Measurements from ENCODE around the gene C2orf72. TPM values are rescaled to one million over a fixed set of nuclear protein-coding genes. Genes with fewer than 3 reads are reported as not detected.
"Not testable (repeated sequence)": the region's sequence is repeated elsewhere in the genome, so short reads cannot be mapped to it uniquely, and the experiment has no call there.

The C2orf72 gene
- total RNA-seq, 1 donor from 2014 or later, result 0.84 TPM

GRCh38 chr2:231003186-231003585 is 34.1 kb upstream of the C2orf72 start:
- Histone ChIP-seq H3K4me3 (ENCODE audit: insufficient read depth, low read depth, low read length) (no peak overlapping the region), H3K36me3 (ENCODE audit: insufficient read depth, low read length) (no peaks in the 10 kb centered on the region), H3K4me2 (ENCODE audit: low read length) (no peak overlapping the region), H4K20me1 (ENCODE audit: insufficient read depth, low read length) (no peaks in the 10 kb centered on the region), H3K27me3 (ENCODE audit: insufficient read depth, low read length) (peaks cover 13% of the 10 kb centered on the region), H3K9me3 (ENCODE audit: insufficient read depth, low read depth, low read length) (peaks cover 2% of the 10 kb centered on the region), H3K27ac (ENCODE audit: low read depth, low read length) (no peak overlapping the region), H3K4me1 (ENCODE audit: insufficient read depth, low read length) (no peaks in the 10 kb centered on the region), H3K9ac (ENCODE audit: low read length) (no peak overlapping the region), H3K79me2 (ENCODE audit: insufficient read depth, low read length) (no peaks in the 10 kb centered on the region), H2AFZ (ENCODE audit: low read depth, low read length) (no peak overlapping the region)
- H3K27ac Mint-ChIP-seq (ENCODE audit: unreplicated experiment), result no peak overlapping the region
- H3K9me3 Mint-ChIP-seq (ENCODE audit: unreplicated experiment), result peaks cover 23% of the 10 kb centered on the region
- TF ChIP-seq EZH2 (IDR thresholded peaks at IDR 0.05; ENCODE audit: insufficient read depth, low read length), result no peak
- TF ChIP-seq CTCF (IDR thresholded peaks at IDR 0.05; ENCODE audit: insufficient read depth, low read depth, low read length), result no peak
- no peak for FAIRE-seq
- H3K4me1 Mint-ChIP-seq (ENCODE audit: low read depth, unreplicated experiment), result peaks cover 5% of the 10 kb centered on the region
- H3K4me3 Mint-ChIP-seq (ENCODE audit: unreplicated experiment), result no peak overlapping the region
- H3K27me3 Mint-ChIP-seq (ENCODE audit: low read depth, unreplicated experiment), result peaks cover 50% of the 10 kb centered on the region
- no peak for DNase-seq (ENCODE audit: low read depth)
- no peaks in the 10 kb centered on the region for H3K36me3 Mint-ChIP-seq (ENCODE audit: low read depth, unreplicated experiment)

- not testable (repeated sequence) for H4K20me1 ChIP-seq (ENCODE audit: insufficient read depth, low read length); DNase-seq (ENCODE audit: low read depth); H3K4me2 ChIP-seq (ENCODE audit: low read length); H3K36me3 ChIP-seq (ENCODE audit: insufficient read depth, low read length); H3K79me2 ChIP-seq (ENCODE audit: insufficient read depth, low read length); H2AFZ ChIP-seq (ENCODE audit: low read depth, low read length); H3K9ac ChIP-seq (ENCODE audit: low read length); H3K9me3 ChIP-seq (ENCODE audit: insufficient read depth, low read depth, low read length); H3K4me3 ChIP-seq (ENCODE audit: insufficient read depth, low read depth, low read length); FAIRE-seq; H3K27ac Mint-ChIP-seq (ENCODE audit: unreplicated experiment); H3K4me3 Mint-ChIP-seq (ENCODE audit: unreplicated experiment); H3K36me3 Mint-ChIP-seq (ENCODE audit: low read depth, unreplicated experiment); H3K27ac ChIP-seq (ENCODE audit: low read depth, low read length); H3K4me1 ChIP-seq (ENCODE audit: insufficient read depth, low read length)
- peaks cover 17% of the 10 kb centered on the region for H3K9me3 Mint-ChIP-seq (ENCODE audit: unreplicated experiment)
- H3K4me1 Mint-ChIP-seq (ENCODE audit: low read depth, unreplicated experiment), result peaks cover 10% of the 10 kb centered on the region
- H3K27me3 Mint-ChIP-seq (ENCODE audit: low read depth, unreplicated experiment), result peaks cover 51% of the 10 kb centered on the region
- peaks cover 21% of the 10 kb centered on the region for H3K27me3 ChIP-seq (ENCODE audit: insufficient read depth, low read length)
Observed at GRCh38 chr2:231004930-231005329, 32.4 kb upstream of the C2orf72 start.

DNA sequence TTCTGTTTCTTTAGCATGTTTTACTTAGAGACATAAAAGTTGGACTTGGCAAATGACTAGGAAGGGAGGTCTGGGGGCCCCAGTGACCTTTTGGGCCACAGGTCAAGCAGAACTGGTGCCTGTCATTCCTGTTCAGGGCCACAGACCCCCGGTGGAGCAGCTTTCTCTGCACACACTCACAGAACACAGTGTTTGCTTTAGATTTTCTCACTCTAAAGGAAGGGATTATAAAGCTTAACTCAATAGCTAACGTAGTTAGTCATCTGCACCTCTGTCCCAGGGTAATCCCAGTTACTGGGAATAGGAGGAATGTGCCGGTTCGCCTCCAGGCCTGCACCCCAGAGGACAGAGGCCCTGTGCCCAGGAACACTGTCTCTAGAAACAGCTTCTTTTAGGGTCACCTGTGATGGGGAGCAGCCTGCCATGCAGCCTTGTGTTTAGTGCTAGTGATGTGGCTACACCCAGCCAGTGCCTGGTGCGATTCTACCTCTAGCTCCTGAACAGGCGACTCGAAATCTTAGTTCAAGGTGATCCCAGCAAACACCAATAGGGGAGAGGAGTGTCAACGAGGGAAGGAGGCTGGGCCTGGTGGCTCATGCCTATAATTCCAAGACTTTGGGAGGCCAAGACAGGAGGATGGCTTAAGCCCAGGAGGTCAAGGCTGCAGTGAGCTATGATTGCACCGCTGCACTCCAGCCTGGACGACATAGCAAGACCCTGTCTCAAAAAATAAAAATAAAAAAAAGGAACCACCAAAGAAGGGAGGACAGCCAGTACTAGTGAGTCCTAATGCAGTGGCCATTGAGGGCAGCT is 29.8 kb upstream of the C2orf72 start:
- Mint-ChIP-seq H3K4me1 (ENCODE audit: low read depth, unreplicated experiment) (peaks cover 10% of the 10 kb centered on the region), H3K9me3 (ENCODE audit: unreplicated experiment) (peaks cover 15% of the 10 kb centered on the region), H3K27me3 (ENCODE audit: low read depth, unreplicated experiment) (peaks cover 43% of the 10 kb centered on the region), H3K4me3 (ENCODE audit: unreplicated experiment) (no peak overlapping the region), H3K27ac (ENCODE audit: unreplicated experiment) (no peak overlapping the region), H3K36me3 (ENCODE audit: low read depth, unreplicated experiment) (no peaks in the 10 kb centered on the region)
- no peak overlapping the region for H3K4me2 ChIP-seq (ENCODE audit: low read length)
- DNase-seq (ENCODE audit: low read depth) (no peak), FAIRE-seq (no peak)
- peaks cover 27% of the 10 kb centered on the region for H3K27me3 ChIP-seq (ENCODE audit: insufficient read depth, low read length)
- no peak overlapping the region for H3K4me3 ChIP-seq (ENCODE audit: insufficient read depth, low read depth, low read length)
- TF ChIP-seq EZH2 (IDR thresholded peaks at IDR 0.05; ENCODE audit: insufficient read depth, low read length), result no peak
- TF ChIP-seq CTCF (IDR thresholded peaks at IDR 0.05; ENCODE audit: insufficient read depth, low read depth, low read length), result no peak
- no peaks in the 10 kb centered on the region for H3K4me1 ChIP-seq (ENCODE audit: insufficient read depth, low read length)
- H3K79me2 ChIP-seq (ENCODE audit: insufficient read depth, low read length), result no peaks in the 10 kb centered on the region
- no peak overlapping the region for H2AFZ ChIP-seq (ENCODE audit: low read depth, low read length)
- peaks cover 2% of the 10 kb centered on the region for H3K9me3 ChIP-seq (ENCODE audit: insufficient read depth, low read depth, low read length)
- H3K9ac ChIP-seq (ENCODE audit: low read length), result no peak overlapping the region
- H3K27ac ChIP-seq (ENCODE audit: low read depth, low read length), result no peak overlapping the region
- H4K20me1 ChIP-seq (ENCODE audit: insufficient read depth, low read length), result no peaks in the 10 kb centered on the region
- no peaks in the 10 kb centered on the region for H3K36me3 ChIP-seq (ENCODE audit: insufficient read depth, low read length)

All from astrocyte (in vitro differentiated cells and primary cell).